Measurements from ENCODE around the gene TPPP3.

DNA sequence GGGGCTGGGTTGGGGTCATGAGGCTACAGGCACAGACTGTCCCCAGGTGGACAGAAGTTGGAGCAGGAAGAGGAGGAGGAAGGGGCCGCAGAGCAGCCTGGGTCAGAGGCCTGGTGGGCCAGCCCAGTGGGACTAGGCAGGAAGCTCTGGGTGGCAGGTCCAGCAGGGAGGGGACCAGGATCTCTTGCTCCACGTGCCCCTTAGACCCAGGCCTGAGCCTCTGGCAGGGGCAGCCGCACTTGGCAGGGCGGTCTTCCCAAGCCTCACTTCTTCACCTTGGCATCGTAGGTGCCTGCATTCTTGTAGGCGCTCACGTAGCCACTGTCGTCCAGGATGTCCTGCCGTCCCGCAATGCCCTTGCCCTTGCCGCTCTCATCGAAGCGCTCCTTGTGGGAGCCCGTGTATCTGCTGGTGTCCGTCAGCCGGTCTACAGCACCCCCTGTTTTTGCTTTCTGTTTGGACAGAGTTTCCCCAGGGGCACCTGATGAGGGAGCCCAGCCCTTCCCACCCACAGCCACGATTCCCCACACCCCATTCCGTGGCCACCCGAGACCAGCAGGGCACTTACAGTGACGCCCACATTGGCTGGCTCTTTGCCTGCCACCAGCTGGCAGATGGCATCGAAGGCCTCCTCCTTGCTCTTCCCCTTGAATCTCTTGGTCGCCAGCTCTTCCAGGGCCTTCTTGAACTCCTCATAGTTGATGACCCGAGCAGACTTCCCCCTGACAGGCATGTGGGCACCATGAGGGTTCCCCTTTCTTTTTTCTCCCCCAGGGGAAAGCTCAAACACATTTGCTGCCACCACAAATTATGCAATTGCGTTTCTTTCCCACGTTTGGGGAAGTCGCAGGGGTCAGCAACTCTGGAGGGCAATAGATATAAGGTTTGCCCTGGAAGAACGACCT is 3.1 kb downstream of the TPPP3 start:
- no peak for TF ChIP-seq POLR2A (IDR thresholded peaks at IDR 0.05)
- TF ChIP-seq, protein P1, sequence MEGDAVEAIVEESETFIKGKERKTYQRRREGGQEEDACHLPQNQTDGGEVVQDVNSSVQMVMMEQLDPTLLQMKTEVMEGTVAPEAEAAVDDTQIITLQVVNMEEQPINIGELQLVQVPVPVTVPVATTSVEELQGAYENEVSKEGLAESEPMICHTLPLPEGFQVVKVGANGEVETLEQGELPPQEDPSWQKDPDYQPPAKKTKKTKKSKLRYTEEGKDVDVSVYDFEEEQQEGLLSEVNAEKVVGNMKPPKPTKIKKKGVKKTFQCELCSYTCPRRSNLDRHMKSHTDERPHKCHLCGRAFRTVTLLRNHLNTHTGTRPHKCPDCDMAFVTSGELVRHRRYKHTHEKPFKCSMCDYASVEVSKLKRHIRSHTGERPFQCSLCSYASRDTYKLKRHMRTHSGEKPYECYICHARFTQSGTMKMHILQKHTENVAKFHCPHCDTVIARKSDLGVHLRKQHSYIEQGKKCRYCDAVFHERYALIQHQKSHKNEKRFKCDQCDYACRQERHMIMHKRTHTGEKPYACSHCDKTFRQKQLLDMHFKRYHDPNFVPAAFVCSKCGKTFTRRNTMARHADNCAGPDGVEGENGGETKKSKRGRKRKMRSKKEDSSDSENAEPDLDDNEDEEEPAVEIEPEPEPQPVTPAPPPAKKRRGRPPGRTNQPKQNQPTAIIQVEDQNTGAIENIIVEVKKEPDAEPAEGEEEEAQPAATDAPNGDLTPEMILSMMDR (IDR thresholded peaks at IDR 0.05), result no peak
